ENCODE data around the gene MATK. TPM values are rescaled to one million over a fixed set of nuclear protein-coding genes. Genes with fewer than 3 reads are reported as not detected.

Gene MATK
- total and polyA plus RNA-seq, 3 experiments from 2014 or later: 27.6 to 142 (median 28.1) TPM

DNA sequence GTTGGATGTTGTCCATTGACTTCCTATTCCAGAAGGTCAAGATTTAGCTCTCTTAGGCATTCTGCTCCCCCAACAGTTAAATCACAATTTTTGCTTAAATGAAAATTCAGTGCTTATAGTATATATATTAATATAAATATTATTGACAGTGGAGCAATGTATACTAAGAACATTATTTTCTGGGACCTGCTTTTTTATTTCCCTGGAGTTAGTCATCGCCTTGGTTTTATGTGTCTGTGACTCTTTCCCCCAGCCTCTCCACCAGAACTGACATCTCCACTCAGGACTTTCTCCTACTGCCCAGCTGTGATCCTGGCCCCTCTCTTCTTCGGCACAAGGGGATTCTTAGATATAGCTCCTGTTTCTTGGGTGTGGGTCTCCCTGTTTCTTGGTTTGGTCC is 10.2 kb upstream of the MATK start:
- Histone ChIP-seq H3K27me3 (ENCODE audit: insufficient read depth, low read length, poor library complexity, severe bottlenecking) (no peaks in the 10 kb centered on the region), H3K9me3 (ENCODE audit: low read length) (peaks cover 5% of the 10 kb centered on the region), H3K27ac (ENCODE audit: low read depth, low read length) (no peak overlapping the region), H3K36me3 (ENCODE audit: insufficient read depth, low read length) (no peaks in the 10 kb centered on the region), H3K4me3 (ENCODE audit: low read length) (no peak overlapping the region), H3K4me1 (ENCODE audit: insufficient read depth, low read length) (peaks cover 26% of the 10 kb centered on the region)
- Mint-ChIP-seq H3K9me3 (peaks cover 2 to 11% (median 6%) of the 10 kb centered on the region in 5 donors), H3K27ac (peak overlapping the region in 7 of 8 donors; percentile 50 to 90 (median 70)), H3K4me3 (no peak overlapping the region), H3K36me3 (peaks cover 2 to 14% (median 3%) of the 10 kb centered on the region in 3 donors), H3K27me3 (peaks cover 0 to 2% of the 10 kb centered on the region in 2 donors), H3K4me1 (peaks cover 32 to 47% (median 36%) of the 10 kb centered on the region in 3 donors)
- CTCF ChIA-PET: interaction anchor here (1.0 to 5.2 kb wide), 5 partner anchors 9 to 33 kb away, joined by 3 to 26 read pairs (median 3); partner anchors contain the start of genes MATK and MRPL54
- POLR2A ChIA-PET: interaction anchor here (1.2 to 1.3 kb wide), 2 partner anchors 18 to 25 kb away, joined by 3 to 4 read pairs; no protein-coding TSS in a partner anchor
- no peak for DNase-seq

DNA sequence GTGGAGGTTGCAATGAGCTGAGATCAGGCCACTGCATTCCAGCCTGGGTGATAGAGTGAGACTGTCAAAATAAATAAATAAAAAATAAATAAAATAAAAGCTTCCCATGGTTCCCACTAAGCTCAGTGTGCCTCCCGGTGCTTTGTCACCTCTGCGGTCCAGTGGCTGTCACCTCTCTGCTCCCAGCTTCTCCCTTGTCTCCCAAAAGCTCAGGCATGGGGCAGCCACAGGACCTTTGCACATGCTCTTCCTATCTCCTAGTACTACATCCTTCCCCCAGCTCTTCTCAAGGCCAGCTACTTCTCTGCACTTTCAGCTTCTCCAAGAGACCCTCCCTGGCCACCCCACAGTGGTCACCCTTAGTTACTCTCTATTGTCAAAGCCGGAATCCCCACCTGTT is 7.6 kb upstream of the MATK start:
- Mint-ChIP-seq H3K27ac (no peak overlapping the region), H3K36me3 (peaks cover 2 to 15% (median 2%) of the 10 kb centered on the region in 3 donors), H3K4me1 (peaks cover 35 to 50% (median 41%) of the 10 kb centered on the region in 3 donors), H3K9me3 (peaks cover 2 to 11% (median 9%) of the 10 kb centered on the region in 5 donors), H3K4me3 (no peak overlapping the region), H3K27me3 (no peaks in the 10 kb centered on the region)
- peaks cover 21% of the 10 kb centered on the region for H3K4me1 ChIP-seq (ENCODE audit: insufficient read depth, low read length)
- no peaks in the 10 kb centered on the region for H3K36me3 ChIP-seq (ENCODE audit: insufficient read depth, low read length)
- POLR2A ChIA-PET: interaction anchor here (0.7 to 1.1 kb wide), 2 partner anchors 31 to 234 kb away, joined by 3 to 5 read pairs; partner anchors contain the start of gene MRPL54
- peaks cover 5% of the 10 kb centered on the region for H3K9me3 ChIP-seq (ENCODE audit: low read length)
- no peak overlapping the region for H3K27ac ChIP-seq (ENCODE audit: low read depth, low read length)
- no peak overlapping the region for H3K4me3 ChIP-seq (ENCODE audit: low read length)
- no peak for DNase-seq
- CTCF ChIA-PET: interaction anchor here (1.4 to 5.2 kb wide), 4 partner anchors 22 to 76 kb away, joined by 3 to 26 read pairs (median 6); partner anchors contain the start of genes APBA3 and MRPL54
- H3K27me3 ChIP-seq (ENCODE audit: insufficient read depth, low read length, poor library complexity, severe bottlenecking): no peaks in the 10 kb centered on the region

DNA sequence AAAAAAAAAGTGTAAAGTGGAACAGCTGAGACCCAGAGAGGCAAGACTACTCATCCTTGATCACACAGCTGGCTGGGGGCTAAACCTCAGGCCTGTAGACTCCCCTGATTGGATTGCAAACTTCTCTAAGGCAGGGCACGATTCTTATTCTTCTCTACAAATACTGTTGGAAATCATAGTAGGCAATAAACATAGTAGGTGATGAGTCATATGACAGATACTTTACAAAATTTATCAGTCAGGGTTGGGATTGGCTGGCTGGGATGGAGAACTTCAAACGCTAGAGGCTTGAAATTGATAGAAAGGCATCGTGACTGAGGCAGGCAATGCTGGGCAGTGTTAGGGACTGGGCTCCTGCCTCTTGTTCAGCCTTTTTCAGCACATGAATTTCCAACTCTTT is 5.9 kb upstream of the MATK start:
- H3K4me1 Mint-ChIP-seq: peaks cover 36 to 45% (median 37%) of the 10 kb centered on the region in 3 donors
- peak overlapping the region in 4 of 8 donors; percentile 1 to 87 (median 50) for H3K27ac Mint-ChIP-seq
- no peak overlapping the region for H3K27ac ChIP-seq (ENCODE audit: low read depth, low read length)
- ChIA-PET CTCF (no interaction called here), POLR2A (no interaction called here)
- no peaks in the 10 kb centered on the region for H3K27me3 ChIP-seq (ENCODE audit: insufficient read depth, low read length, poor library complexity, severe bottlenecking)
- peaks cover 2 to 10% (median 2%) of the 10 kb centered on the region in 3 donors for H3K36me3 Mint-ChIP-seq
- H3K27me3 Mint-ChIP-seq: no peaks in the 10 kb centered on the region
- peaks cover 2 to 11% (median 8%) of the 10 kb centered on the region in 5 donors for H3K9me3 Mint-ChIP-seq
- no peaks in the 10 kb centered on the region for H3K36me3 ChIP-seq (ENCODE audit: insufficient read depth, low read length)
- H3K4me1 ChIP-seq (ENCODE audit: insufficient read depth, low read length): peaks cover 7% of the 10 kb centered on the region
- no peak for DNase-seq
- H3K4me3 ChIP-seq (ENCODE audit: low read length): no peak overlapping the region
- H3K4me3 Mint-ChIP-seq: peak overlapping the region in 1 of 7 donors; percentile 71
- H3K9me3 ChIP-seq (ENCODE audit: low read length): peaks cover 5% of the 10 kb centered on the region

DNA sequence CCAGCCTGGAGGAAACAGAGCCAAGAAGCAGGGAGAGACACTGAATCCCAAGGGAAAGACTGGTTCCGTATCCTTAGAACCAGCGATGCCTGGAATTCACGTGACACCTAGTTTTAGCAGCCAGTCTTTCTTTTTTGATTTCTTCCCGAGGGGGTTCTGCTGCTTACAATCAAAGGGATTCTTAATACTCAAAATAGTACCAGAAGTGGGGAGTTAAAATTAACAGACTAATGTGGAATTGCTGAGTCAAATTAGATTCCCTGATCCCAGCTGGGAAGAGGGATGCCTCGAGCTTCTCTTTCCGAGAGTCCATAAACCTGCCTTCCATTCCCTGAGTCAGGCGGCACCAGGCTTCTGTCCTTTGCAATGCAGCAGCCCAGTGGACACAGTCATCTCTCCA is 4.8 kb upstream of the MATK start:
- ChIA-PET CTCF (interaction anchor here (1.1 to 1.5 kb wide), 4 partner anchors 21 to 35 kb away, joined by 3 read pairs; no protein-coding TSS in a partner anchor), POLR2A (no interaction called here)
- H3K27ac Mint-ChIP-seq: peak overlapping the region in 4 of 8 donors; percentile 18 to 89 (median 71)
- H3K4me3 Mint-ChIP-seq: no peak overlapping the region
- H3K4me1 Mint-ChIP-seq: peaks cover 31 to 42% (median 34%) of the 10 kb centered on the region in 3 donors
- Histone ChIP-seq H3K9me3 (ENCODE audit: low read length) (no peaks in the 10 kb centered on the region), H3K4me3 (ENCODE audit: low read length) (no peak overlapping the region), H3K4me1 (ENCODE audit: insufficient read depth, low read length) (peaks cover 12% of the 10 kb centered on the region), H3K27me3 (ENCODE audit: insufficient read depth, low read length, poor library complexity, severe bottlenecking) (no peaks in the 10 kb centered on the region), H3K27ac (ENCODE audit: low read depth, low read length) (no peak overlapping the region), H3K36me3 (ENCODE audit: insufficient read depth, low read length) (no peaks in the 10 kb centered on the region)
- no peak for DNase-seq
- H3K36me3 Mint-ChIP-seq: peaks cover 2 to 4% (median 2%) of the 10 kb centered on the region in 3 donors
- H3K9me3 Mint-ChIP-seq: peaks cover 0 to 5% (median 0%) of the 10 kb centered on the region in 5 donors
- H3K27me3 Mint-ChIP-seq: no peaks in the 10 kb centered on the region

DNA sequence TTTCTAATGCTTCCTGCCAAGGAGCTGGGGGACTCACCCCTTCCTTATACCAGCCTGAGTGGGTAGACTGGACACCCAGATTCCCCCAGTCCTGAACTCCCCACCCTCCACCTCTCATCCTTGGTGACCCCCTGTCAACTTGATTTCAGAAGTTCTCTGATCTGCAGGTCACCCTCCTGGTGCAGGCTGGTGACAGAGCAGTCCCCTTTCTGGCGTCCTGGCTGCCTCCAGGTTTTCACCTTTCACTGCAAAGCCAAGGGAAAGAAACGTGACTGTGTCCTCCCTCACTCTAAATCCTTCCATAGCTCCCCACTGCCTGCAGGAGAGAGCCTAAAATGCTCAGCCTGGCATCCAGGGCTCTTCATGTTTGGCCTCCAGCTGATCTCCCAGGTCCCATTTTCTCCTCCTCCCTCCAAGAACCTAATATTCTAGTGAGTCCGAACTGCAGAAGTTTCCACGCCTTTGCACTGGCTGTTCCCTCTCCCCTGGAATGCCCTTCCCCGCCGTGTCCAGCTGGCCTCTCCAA is 4.1 kb upstream of the MATK start:
- no peaks in the 10 kb centered on the region for H3K27me3 Mint-ChIP-seq
- Histone ChIP-seq H3K9me3 (ENCODE audit: low read length) (no peaks in the 10 kb centered on the region), H3K36me3 (ENCODE audit: insufficient read depth, low read length) (no peaks in the 10 kb centered on the region), H3K27me3 (ENCODE audit: insufficient read depth, low read length, poor library complexity, severe bottlenecking) (no peaks in the 10 kb centered on the region), H3K4me1 (ENCODE audit: insufficient read depth, low read length) (peaks cover 12% of the 10 kb centered on the region), H3K27ac (ENCODE audit: low read depth, low read length) (no peak overlapping the region), H3K4me3 (ENCODE audit: low read length) (no peak overlapping the region)
- ChIA-PET CTCF (interaction anchor here (1.1 to 2.0 kb wide), 5 partner anchors 9 to 36 kb away, joined by 3 to 4 read pairs (median 3); no protein-coding TSS in a partner anchor), POLR2A (no interaction called here)
- DNase-seq: no peak
- peaks cover 0 to 5% (median 0%) of the 10 kb centered on the region in 5 donors for H3K9me3 Mint-ChIP-seq
- peak overlapping the region in 7 of 8 donors; percentile 13 to 89 (median 71) for H3K27ac Mint-ChIP-seq
- H3K4me1 Mint-ChIP-seq: peaks cover 31 to 48% (median 36%) of the 10 kb centered on the region in 3 donors
- peaks cover 2 to 4% (median 2%) of the 10 kb centered on the region in 3 donors for H3K36me3 Mint-ChIP-seq
- H3K4me3 Mint-ChIP-seq: peak overlapping the region in 5 of 7 donors; percentile 4 to 73 (median 56)

DNA sequence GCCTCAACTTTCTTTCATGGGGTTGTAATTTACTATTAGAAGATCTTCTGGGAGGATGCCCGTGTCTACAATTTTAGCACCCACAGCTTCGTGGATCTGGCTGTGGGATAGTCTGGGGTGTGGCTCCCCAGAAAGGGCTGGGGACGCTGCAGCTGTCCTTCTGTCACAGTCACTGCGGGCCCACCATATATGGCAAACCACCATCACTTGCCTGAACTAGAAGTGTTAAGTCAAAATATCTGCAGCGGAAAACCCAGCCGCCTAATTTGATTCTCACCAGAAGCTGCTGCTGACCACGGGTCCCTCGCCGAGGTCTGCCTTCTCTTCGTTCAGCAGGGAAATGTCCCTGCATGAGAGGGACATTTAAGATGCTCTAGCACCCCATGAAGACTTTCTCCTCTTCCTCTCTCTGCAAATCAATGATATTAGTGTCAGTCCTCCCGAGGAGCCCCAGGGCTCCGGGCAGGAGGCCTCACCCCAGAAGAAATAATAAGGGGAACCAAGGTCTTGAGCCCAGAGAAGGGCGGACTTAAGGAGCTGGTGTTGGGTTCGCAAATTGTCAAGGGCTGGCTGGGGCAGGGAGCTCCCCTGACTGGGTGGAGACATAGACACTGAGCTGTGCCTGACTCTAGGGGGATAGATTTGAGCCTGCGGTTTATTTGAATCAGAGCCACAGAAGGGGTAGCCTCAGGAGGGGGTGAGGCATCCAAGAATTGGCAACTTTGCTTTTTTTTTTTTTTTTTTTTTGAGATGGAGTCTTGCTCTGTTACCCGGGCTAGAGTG is 3.0 kb upstream of the MATK start:
- peaks cover 36 to 55% (median 39%) of the 10 kb centered on the region in 3 donors for H3K4me1 Mint-ChIP-seq
- H3K4me3 ChIP-seq (ENCODE audit: low read length): no peak overlapping the region
- H3K36me3 Mint-ChIP-seq: peaks cover 2 to 5% (median 4%) of the 10 kb centered on the region in 3 donors
- no peaks in the 10 kb centered on the region for H3K27me3 Mint-ChIP-seq
- ChIA-PET CTCF (interaction anchor here (0.7 to 3.1 kb wide), 7 partner anchors 9 to 161 kb away, joined by 3 to 13 read pairs (median 3); partner anchors contain the start of genes APBA3 and MRPL54), POLR2A (interaction anchor here (0.6 to 1.4 kb wide), 5 partner anchors 9 to 63 kb away, joined by 3 to 9 read pairs (median 6); partner anchors contain the start of gene MRPL54)
- no peaks in the 10 kb centered on the region for H3K36me3 ChIP-seq (ENCODE audit: insufficient read depth, low read length)
- DNase-seq: peak in 3 of 5 donors; percentile 41 to 66 (median 65)
- H3K4me3 Mint-ChIP-seq: peak overlapping the region; percentile 70 to 85 (median 77)
- H3K27ac Mint-ChIP-seq: peak overlapping the region; percentile 76 to 96 (median 90)
- H3K9me3 Mint-ChIP-seq: peaks cover 0 to 5% (median 0%) of the 10 kb centered on the region in 5 donors
- peaks cover 21% of the 10 kb centered on the region for H3K4me1 ChIP-seq (ENCODE audit: insufficient read depth, low read length)
- H3K27ac ChIP-seq (ENCODE audit: low read depth, low read length): peak overlapping the region; percentile 29
- H3K9me3 ChIP-seq (ENCODE audit: low read length): no peaks in the 10 kb centered on the region
- no peaks in the 10 kb centered on the region for H3K27me3 ChIP-seq (ENCODE audit: insufficient read depth, low read length, poor library complexity, severe bottlenecking)

DNA sequence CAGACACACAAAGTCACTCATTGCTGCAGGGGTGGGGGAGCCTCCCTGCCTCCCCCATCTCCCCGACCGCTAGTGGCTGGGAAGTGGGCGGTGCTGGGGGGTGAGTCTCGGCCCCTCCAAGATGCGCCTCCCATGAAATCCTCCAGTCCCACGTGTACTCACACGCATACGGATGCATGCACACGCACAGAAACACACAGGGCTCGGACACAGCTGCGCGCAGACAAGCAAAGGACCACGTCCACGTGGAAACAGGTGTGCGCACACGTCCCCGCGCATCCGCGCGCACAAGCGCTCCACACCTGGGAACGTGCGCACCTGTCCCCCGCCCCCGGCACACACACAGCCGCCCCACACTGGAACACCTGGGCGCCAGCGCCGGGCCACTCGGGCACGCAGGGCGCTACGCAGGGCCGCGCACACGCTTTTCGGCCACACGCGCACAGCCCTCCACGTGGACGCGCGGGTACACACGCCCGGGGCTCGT is 687 bp downstream of the MATK start:
- Mint-ChIP-seq H3K27ac (peak overlapping the region; percentile 21 to 91 (median 62)), H3K9me3 (peaks cover 10 to 20% (median 16%) of the 10 kb centered on the region in 5 donors), H3K36me3 (peaks cover 6 to 24% (median 20%) of the 10 kb centered on the region in 3 donors), H3K4me3 (peak overlapping the region; percentile 83 to 95 (median 90)), H3K4me1 (peaks cover 40 to 54% (median 47%) of the 10 kb centered on the region in 3 donors), H3K27me3 (peaks cover 0 to 1% of the 10 kb centered on the region in 2 donors)
- CTCF ChIA-PET: interaction anchor here (0.7 to 3.4 kb wide), 2 partner anchors 11 to 37 kb away, joined by 3 to 15 read pairs; no protein-coding TSS in a partner anchor
- peak in 3 of 5 donors; percentile 21 to 30 (median 24) for DNase-seq
- Histone ChIP-seq H3K9me3 (ENCODE audit: low read length) (peaks cover 15% of the 10 kb centered on the region), H3K27me3 (ENCODE audit: insufficient read depth, low read length, poor library complexity, severe bottlenecking) (no peaks in the 10 kb centered on the region), H3K4me3 (ENCODE audit: low read length) (peak overlapping the region; percentile 58), H3K27ac (ENCODE audit: low read depth, low read length) (peak overlapping the region; percentile 59), H3K4me1 (ENCODE audit: insufficient read depth, low read length) (peaks cover 21% of the 10 kb centered on the region), H3K36me3 (ENCODE audit: insufficient read depth, low read length) (peaks cover 7% of the 10 kb centered on the region)
- POLR2A ChIA-PET: interaction anchor here (1.0 to 2.3 kb wide), 2 partner anchors 10 to 12 kb away, joined by 4 to 6 read pairs; no protein-coding TSS in a partner anchor

Measured in CD8-positive, alpha-beta memory T cell (primary cell).